Osteoblast (primary cell): ENCODE measurements around the gene BANK1. TPM values are rescaled to one million over a fixed set of nuclear protein-coding genes. Genes with fewer than 3 reads are reported as not detected.

Experiments used
- DNase-seq: peaks from one replicate; pipeline ENCODE4 v3.0.0; 2011; ENCODE audit warnings: low spot score, mixed read lengths; ENCODE audit not compliant: insufficient read length; ENCODE audit errors: missing footprints
- H2AFZ ChIP-seq: 2 replicates; pipeline ENCODE4 v1.6.0; 2011; ENCODE audit warnings: mild to moderate bottlenecking, low read length
- H3K27ac ChIP-seq: 2 replicates; pipeline ENCODE4 v1.5.1; 2011; ENCODE audit warnings: mild to moderate bottlenecking, low read depth, low read length, moderate library complexity
- H3K27me3 ChIP-seq: 2 replicates; pipeline ENCODE4 v1.6.0; 2012; ENCODE audit warnings: mild to moderate bottlenecking, control low read depth, inconsistent platforms, low read length, moderate library complexity; ENCODE audit not compliant: insufficient read depth
- H3K36me3 ChIP-seq: 2 replicates; pipeline ENCODE4 v1.5.1; 2011; ENCODE audit warnings: mild to moderate bottlenecking, low read length, control low read depth, moderate library complexity; ENCODE audit not compliant: insufficient read depth
- H3K4me1 ChIP-seq: 2 replicates; pipeline ENCODE4 v1.5.1; 2011; ENCODE audit warnings: mild to moderate bottlenecking, low read length, control low read depth, moderate library complexity; ENCODE audit not compliant: insufficient read depth
- H3K4me2 ChIP-seq: 2 replicates; pipeline ENCODE4 v1.6.0; 2011; ENCODE audit warnings: mild to moderate bottlenecking, low read length; ENCODE audit not compliant: insufficient read depth
- H3K4me3 ChIP-seq: fragments of 200-600 bp; sonication (generic); 3 replicates; pipeline ENCODE4 v1.5.1; 2012; ENCODE audit warnings: mild to moderate bottlenecking, low read length, inconsistent platforms; ENCODE audit not compliant: insufficient read depth
- H3K79me2 ChIP-seq: 2 replicates; pipeline ENCODE4 v1.6.0; 2012; ENCODE audit warnings: mild to moderate bottlenecking, low read length, control low read depth, inconsistent platforms; ENCODE audit not compliant: insufficient read depth
- H3K9me3 ChIP-seq: 2 replicates; pipeline ENCODE4 v1.5.1; 2011; ENCODE audit warnings: low read depth, low read length, control low read depth
- H4K20me1 ChIP-seq: 2 replicates; pipeline ENCODE4 v1.6.0; 2012; ENCODE audit warnings: mild to moderate bottlenecking, low read length, control low read depth; ENCODE audit not compliant: insufficient read depth
- CTCF ChIP-seq: IDR thresholded peaks from 2 replicates; pipeline ENCODE4 v1.5.1; 2011; ENCODE audit warnings: mild to moderate bottlenecking, low read depth, low read length, moderate library complexity; ENCODE audit errors: extremely low read depth
- total RNA-seq: library from RNA; depleted of rRNA; stranded (reverse); fragments of >200 nt; gene quantifications from 2 replicates; pipeline ENCODE4 v1.2.3, GENCODE V29; 2012

Gene BANK1
- total RNA-seq, 1 donor: 1.8 TPM

- no peaks in the 10 kb centered on the region for H3K27me3 ChIP-seq
- no peak for TF ChIP-seq CTCF
- H3K4me3 ChIP-seq: no peak overlapping the region
- peaks cover 3% of the 10 kb centered on the region for H3K9me3 ChIP-seq
- H3K4me2 ChIP-seq: no peak overlapping the region
- DNase-seq: no peak
- no peaks in the 10 kb centered on the region for H3K4me1 ChIP-seq
- H2AFZ ChIP-seq: no peak overlapping the region
- H3K36me3 ChIP-seq: no peaks in the 10 kb centered on the region
- H4K20me1 ChIP-seq: no peaks in the 10 kb centered on the region
- H3K79me2 ChIP-seq: no peaks in the 10 kb centered on the region
- H3K27ac ChIP-seq: no peak overlapping the region
These were observed 313.7 kb downstream of the BANK1 start for GRCh38 chr4:102104278-102104677.

GRCh38 chr4:102105983-102106382, 315.5 kb downstream of the BANK1 start:
- peaks cover 3% of the 10 kb centered on the region for H3K9me3 ChIP-seq
- no peak overlapping the region for H3K4me3 ChIP-seq
- DNase-seq: no peak
- no peaks in the 10 kb centered on the region for H3K36me3 ChIP-seq
- no peaks in the 10 kb centered on the region for H4K20me1 ChIP-seq
- H3K79me2 ChIP-seq: no peaks in the 10 kb centered on the region
- H3K27me3 ChIP-seq: no peaks in the 10 kb centered on the region
- H2AFZ ChIP-seq: no peak overlapping the region
- no peak overlapping the region for H3K4me2 ChIP-seq
- H3K27ac ChIP-seq: no peak overlapping the region
- H3K4me1 ChIP-seq: no peaks in the 10 kb centered on the region
- TF ChIP-seq CTCF: no peak

- no peak for DNase-seq
- no peak for TF ChIP-seq CTCF
- Histone ChIP-seq H4K20me1 (no peaks in the 10 kb centered on the region), H3K4me1 (no peaks in the 10 kb centered on the region), H3K27me3 (no peaks in the 10 kb centered on the region), H3K27ac (no peak overlapping the region), H3K9me3 (no peaks in the 10 kb centered on the region), H3K4me2 (no peak overlapping the region), H2AFZ (no peak overlapping the region), H3K36me3 (no peaks in the 10 kb centered on the region), H3K4me3 (no peak overlapping the region), H3K79me2 (no peaks in the 10 kb centered on the region)
These were observed 323.6 kb downstream of the BANK1 start for GRCh38 chr4:102114118-102114630.

GRCh38 chr4:102116121-102116520, 325.6 kb downstream of the BANK1 start:
- no peak overlapping the region for H3K4me2 ChIP-seq
- no peaks in the 10 kb centered on the region for H3K36me3 ChIP-seq
- no peaks in the 10 kb centered on the region for H3K27me3 ChIP-seq
- no peak overlapping the region for H3K27ac ChIP-seq
- no peaks in the 10 kb centered on the region for H4K20me1 ChIP-seq
- no peak overlapping the region for H2AFZ ChIP-seq
- TF ChIP-seq CTCF: no peak
- no peaks in the 10 kb centered on the region for H3K79me2 ChIP-seq
- H3K4me3 ChIP-seq: no peak overlapping the region
- no peaks in the 10 kb centered on the region for H3K4me1 ChIP-seq
- DNase-seq: no peak
- no peaks in the 10 kb centered on the region for H3K9me3 ChIP-seq
